Breast epithelium (tissue), 4 donors: ENCODE results near the gene FEM1B. TPM values are rescaled to one million over a fixed set of nuclear protein-coding genes. Genes with fewer than 3 reads are reported as not detected.

ENCODE experiments used
- DNase-seq, 2 donors: peaks; one replicate each; pipeline ENCODE4 v3.0.0-alpha.2; 2019; ENCODE audit warnings: low spot score in 2 of 2
- H3K27ac ChIP-seq, 2 donors: fragments of 200-600 bp; sonication (generic) in 1 of 2; one replicate each; pipeline ENCODE4 v1.5.1; 2016 to 2019; ENCODE audit warnings: mild to moderate bottlenecking in 1 of 2
- H3K27me3 ChIP-seq, 2 donors: fragments of 200-600 bp; sonication (generic) in 1 of 2; one replicate each; pipeline versions ENCODE4 v1.5.1 to v1.6.0; 2017 to 2019; ENCODE audit warnings: control low read depth in 1 of 2, mild to moderate bottlenecking in 1 of 2
- H3K36me3 ChIP-seq: fragments of 200-600 bp; one replicate; pipeline ENCODE4 v1.5.1; 2019
- H3K4me1 ChIP-seq, 2 donors: fragments of 200-600 bp; sonication (generic); one replicate each; pipeline ENCODE4 v1.5.1; 2016 to 2019; ENCODE audit warnings: control low read depth in 1 of 2
- H3K4me3 ChIP-seq, 3 donors: fragments of 200-600 bp; sonication (generic); 1 replicate in 2 of 3; 2 replicates in 1 of 3; pipeline ENCODE4 v1.5.1; 2016 to 2019; ENCODE audit warnings: mild to moderate bottlenecking in 3 of 3, moderate library complexity in 2 of 3
- H3K9me3 ChIP-seq, 2 donors: fragments of 200-600 bp; sonication (generic) in 1 of 2; one replicate each; pipeline ENCODE4 v1.5.1; 2016 to 2019; ENCODE audit warnings: control low read depth in 1 of 2
- CTCF ChIP-seq, 3 donors: fragments of 450-650 bp; IDR thresholded peaks; one replicate each; pipeline ENCODE4 v1.5.1; 2016 to 2017; ENCODE audit warnings: antibody characterized with exemption in 3 of 3, mild to moderate bottlenecking in 3 of 3, moderate library complexity in 3 of 3
- POLR2A ChIP-seq: fragments of 450-650 bp; IDR thresholded peaks from one replicate; pipeline ENCODE4 v1.6.1; 2016; ENCODE audit warnings: antibody characterized with exemption, mild to moderate bottlenecking, moderate library complexity
- POLR2AphosphoS5 ChIP-seq, 3 donors: sonication (generic); formaldehyde crosslinking; IDR thresholded peaks; one replicate each; pipeline ENCODE4 v1.6.1; 2017; ENCODE audit warnings: antibody characterized with exemption in 3 of 3
- intact Hi-C: fragments of 100-400 bp; cut with DNase I; formaldehyde crosslinking; loops from one replicate; pipeline ENCODE4 v1.15.1; 2023; ENCODE audit warnings: low total_unique reads
- total RNA-seq, 3 donors: library from RNA; depleted of rRNA; stranded (reverse); fragments of >200 nt; gene quantifications; one replicate each; pipeline ENCODE4 v1.1.0, GENCODE V29; 2016

Gene FEM1B
- total RNA-seq, 3 donors from 2014 or later, result 48.5 to 82.7 (median 60.0) TPM

DNA sequence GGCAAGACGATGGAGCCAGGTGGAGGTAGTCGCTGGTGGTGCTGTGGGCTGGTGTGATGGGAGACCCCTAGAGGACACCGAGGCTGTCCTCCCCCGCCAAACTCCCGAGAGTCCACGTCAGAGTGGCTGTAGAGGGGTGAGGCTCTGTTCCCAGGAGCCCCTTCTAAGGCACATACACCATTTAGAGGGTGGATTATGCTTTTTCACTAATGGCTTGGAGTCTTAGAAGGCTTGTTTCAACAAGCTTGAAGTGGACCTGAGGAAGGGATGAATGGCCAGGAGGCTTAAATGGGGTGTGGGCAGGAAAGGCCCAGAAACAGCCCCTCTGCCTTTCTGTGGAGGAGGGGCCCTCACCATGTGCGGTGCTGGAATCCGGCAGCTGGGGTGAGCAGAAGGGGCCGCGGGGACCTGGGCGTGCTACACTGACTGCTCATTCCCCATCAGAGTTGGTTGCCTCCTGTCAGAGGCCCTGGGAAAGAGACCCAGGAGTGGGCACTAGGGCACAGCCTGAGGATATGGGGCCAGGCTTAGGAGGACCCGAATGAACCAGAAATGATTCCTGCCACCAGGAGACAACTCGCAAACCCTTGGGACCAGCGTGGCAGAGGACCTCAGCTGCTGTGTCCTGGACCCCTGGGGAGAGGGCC, 66.2 kb downstream of the FEM1B start:
- Histone ChIP-seq H3K4me1 (peaks cover 2 to 4% of the 10 kb centered on the region in 2 donors), H3K36me3 (no peaks in the 10 kb centered on the region), H3K27ac (peak overlapping the region; percentile 78 to 90), H3K27me3 (no peaks in the 10 kb centered on the region), H3K9me3 (no peaks in the 10 kb centered on the region), H3K4me3 (no peak overlapping the region)
- intact Hi-C loops, result no loop called here
- no peak for TF ChIP-seq POLR2A
- no peak for TF ChIP-seq POLR2AphosphoS5 (IDR thresholded peaks at IDR 0.05)
- TF ChIP-seq CTCF (IDR thresholded peaks at IDR 0.05), result no peak
- no peak for DNase-seq

GRCh38 chr15:68344600-68344999, 67.1 kb downstream of the FEM1B start:
- H3K27ac ChIP-seq, result peak overlapping the region; percentile 78 to 90
- no peak overlapping the region for H3K4me3 ChIP-seq
- peaks cover 4% of the 10 kb centered on the region in 2 donors for H3K4me1 ChIP-seq
- intact Hi-C loops, result no loop called here
- TF ChIP-seq POLR2AphosphoS5 (IDR thresholded peaks at IDR 0.05) (no peak), POLR2A (no peak), CTCF (IDR thresholded peaks at IDR 0.05) (no peak)
- DNase-seq, result no peak
- no peaks in the 10 kb centered on the region for H3K36me3 ChIP-seq
- H3K27me3 ChIP-seq, result no peaks in the 10 kb centered on the region
- no peaks in the 10 kb centered on the region for H3K9me3 ChIP-seq

Other genes with a start within 250 kb of the FEM1B start
- 10 to 100 TPM; 43.9 to 77.4 (median 57.1) TPM for gene PIAS1, start 223.4 kb upstream of the FEM1B start, total RNA-seq
- 1 to 10 TPM; 5.3 to 7.9 (median 6.0) TPM for gene CALML4, start 72.4 kb upstream of the FEM1B start, total RNA-seq
- 10 to 100 TPM; 16.5 to 23.1 (median 18.4) TPM for gene CLN6, start 48.0 kb upstream of the FEM1B start, total RNA-seq
- gene ITGA11, start 154.4 kb downstream of the FEM1B start, total RNA-seq, result 1 to 10 TPM; 7.8 to 8.5 (median 7.9) TPM